Stimulated activated CD8-positive, alpha-beta memory T cell treated with anti-CD3 and anti-CD28 coated beads, Interleukin-12 subunit alpha, Interleukin-12 subunit beta, amount 100 ng/mL, for 24 hours (primary cell): ENCODE measurements around the gene KIAA1958.

Source experiments
- DNase-seq: peaks from one replicate; pipeline ENCODE4 v3.0.0-alpha.2; 2020; ENCODE audit errors: extremely low read depth

Gene KIAA1958

DNA sequence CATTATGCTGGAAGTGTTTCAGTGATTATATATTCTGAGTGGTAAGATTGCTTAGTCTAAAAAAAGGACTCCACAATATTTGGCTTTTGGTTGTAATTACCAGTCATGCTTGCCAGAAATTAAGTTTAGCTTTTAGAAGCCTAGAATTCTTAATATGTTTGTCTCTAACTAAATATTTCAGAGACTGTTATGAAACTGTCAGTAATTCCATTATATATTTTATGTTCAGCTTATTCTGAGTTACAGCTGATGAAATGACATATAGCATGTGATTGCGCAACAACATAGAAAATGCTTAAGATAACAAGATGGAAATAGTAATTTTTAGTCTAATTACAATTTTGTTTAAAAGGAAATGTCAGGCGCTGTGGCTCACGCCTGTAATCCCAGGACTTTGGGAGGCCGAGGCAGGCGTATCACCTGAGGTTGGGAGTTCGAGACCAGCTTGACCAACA is 44.2 kb downstream of the KIAA1958 start:
- no peak for DNase-seq

DNA sequence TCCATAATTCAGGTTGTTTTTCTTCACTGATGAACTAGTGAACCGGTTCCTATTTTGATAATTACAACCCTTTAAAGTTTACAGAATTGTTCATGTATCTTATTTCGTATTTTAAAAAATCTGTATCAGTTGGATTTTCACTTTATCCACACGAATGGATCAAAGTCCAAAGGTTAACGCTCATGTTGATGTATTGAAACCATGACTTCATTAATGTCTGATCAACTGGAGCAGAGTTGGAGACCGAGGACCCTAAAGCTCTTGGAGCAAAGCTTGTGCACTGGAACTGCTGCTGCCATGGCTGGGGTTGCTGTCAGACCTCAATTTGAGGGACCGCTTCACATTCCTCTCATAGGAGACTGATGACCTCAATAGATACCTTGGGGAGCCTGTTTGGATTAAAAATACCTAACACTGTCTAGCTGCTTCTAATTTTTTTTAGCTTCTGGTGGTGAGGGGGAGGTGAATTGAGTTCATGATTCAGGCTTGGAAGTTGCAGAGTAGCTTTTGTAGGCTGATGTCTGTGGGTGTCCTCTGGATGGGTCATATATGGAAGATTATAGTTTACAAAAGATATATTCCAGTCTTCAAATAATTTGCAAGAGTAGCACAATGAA is 45.1 kb downstream of the KIAA1958 start:
- no peak for DNase-seq

DNA sequence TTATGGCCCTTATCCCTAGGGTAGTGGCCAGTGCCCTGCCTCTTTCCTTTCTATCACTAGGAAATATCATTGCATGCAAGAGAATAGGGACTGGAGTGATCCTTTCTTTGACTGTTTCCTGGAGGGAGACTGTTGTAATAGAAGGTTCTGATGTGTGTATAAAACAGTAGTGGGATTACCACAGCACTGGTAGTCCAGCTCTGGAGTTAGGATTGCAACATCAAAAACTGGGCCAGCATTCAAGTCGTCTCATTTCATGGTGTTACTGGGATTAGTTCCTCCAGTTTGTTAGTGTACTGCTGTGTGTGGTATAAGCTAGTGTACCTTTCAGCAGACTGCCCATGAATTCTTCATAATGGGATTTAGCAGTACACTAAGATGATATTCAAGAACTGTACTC is 45.8 kb downstream of the KIAA1958 start:
- no peak for DNase-seq

DNA sequence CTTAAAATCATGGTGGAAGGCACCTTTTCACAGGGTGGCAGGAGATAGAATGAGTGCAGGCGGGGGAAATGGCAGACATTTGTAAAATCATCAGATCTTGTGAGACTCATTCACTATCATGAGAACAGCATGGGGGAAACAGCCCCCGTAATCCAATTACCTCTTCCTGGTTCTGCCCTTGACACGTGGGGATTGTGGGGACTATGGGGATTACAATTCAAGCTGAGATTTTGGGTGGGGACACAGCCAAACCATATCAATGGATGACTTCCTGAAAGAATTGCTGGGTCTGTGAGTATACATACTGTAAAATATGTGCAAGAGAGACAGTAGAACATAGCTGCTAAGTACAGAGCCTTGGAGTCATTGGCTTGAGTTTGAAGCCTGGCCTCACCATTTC is 47.0 kb downstream of the KIAA1958 start:
- DNase-seq: no peak

DNA sequence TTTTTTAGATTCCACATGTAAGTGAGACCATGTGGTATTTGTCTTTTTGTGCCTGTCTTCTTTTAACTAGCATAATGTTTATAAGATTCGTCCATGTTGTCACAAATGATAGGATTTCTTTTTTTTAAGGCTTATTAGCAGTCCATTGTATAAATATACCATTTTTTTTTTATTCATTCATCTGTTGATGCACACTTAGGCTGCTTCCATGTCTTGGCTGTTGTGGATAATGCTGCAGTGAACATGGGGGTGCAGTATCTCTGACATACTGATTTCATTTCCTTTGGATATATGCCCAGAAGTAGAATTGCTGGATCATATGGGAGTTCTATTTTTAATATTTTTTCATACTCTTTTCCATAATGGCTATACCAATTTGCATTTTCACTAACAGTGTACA is 48.7 kb downstream of the KIAA1958 start:
- DNase-seq: no peak

DNA sequence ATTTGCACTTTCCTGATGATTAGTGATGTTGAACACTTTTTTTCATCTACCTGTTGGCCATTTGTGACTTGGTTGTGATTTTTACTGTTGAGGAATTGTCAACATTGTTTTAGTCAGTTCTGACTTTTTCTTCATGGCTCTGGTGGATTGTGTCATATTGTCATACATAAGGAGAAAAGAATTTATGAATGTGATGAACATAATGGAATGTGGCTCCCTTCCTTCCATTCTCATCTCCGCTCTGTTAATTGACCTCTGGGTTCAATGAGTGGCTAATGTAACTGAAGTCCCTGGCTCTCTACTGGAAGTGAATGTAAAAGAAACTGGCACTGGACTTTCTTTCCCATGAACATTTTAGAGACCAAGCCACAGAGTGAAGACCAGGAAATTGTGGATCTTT is 49.2 kb downstream of the KIAA1958 start:
- DNase-seq: no peak

DNA sequence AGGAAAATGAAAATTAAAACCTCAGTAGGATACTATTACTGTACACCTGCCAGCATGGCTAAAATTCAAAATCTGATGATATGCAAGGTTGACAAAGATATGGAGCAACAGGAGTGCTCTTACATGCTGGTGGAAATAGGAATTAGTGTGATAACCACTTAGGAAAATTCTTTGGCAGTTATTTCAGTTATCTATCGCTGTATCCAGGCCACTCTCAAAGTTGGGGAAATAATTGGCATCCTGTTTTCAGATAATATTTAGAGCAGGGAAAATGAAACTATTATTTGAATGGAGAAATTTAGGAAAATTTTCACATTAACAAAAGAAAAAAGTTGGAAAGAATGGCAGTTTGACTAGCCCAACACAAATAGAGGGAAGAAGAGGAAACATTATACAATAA is 50.9 kb downstream of the KIAA1958 start:
- no peak for DNase-seq

DNA sequence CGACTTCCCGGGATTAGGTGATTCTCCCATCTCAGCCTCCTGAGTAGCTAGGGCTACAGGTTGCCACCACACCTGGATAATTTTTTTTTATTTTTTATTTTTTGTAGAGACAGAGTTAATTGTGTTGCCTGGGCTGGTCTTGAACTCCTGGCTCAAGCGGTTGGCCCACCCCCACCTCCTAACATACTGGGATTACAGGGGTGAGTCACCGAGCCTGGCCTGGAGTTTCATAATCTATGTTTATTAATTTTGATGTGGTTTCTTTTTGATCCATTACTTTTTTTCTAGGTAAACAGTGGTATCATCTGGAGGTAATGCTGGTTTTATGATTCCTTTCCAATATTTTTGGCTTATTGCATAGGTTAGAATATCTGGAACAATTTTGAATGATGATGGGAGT is 54.2 kb downstream of the KIAA1958 start:
- DNase-seq: no peak

DNA sequence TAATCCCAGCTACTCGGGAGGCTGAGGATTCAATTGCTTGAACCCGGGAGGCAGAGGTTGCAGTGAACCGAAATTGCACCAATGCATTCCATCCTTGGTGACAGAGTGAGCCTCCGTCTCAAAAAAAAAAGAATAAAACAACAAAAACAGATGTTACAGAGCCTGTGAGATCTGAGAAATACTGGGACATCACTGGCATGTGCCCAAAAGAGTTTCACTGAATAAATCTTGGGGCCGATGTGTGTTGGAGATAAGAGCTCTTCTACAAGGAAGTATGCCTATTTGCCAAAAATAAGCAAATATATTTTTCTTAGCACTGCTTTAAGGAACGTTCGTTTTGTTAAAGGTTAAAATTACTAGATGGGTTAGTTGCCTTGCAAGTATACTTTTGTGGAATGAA is 55.1 kb downstream of the KIAA1958 start:
- DNase-seq: no peak

DNA sequence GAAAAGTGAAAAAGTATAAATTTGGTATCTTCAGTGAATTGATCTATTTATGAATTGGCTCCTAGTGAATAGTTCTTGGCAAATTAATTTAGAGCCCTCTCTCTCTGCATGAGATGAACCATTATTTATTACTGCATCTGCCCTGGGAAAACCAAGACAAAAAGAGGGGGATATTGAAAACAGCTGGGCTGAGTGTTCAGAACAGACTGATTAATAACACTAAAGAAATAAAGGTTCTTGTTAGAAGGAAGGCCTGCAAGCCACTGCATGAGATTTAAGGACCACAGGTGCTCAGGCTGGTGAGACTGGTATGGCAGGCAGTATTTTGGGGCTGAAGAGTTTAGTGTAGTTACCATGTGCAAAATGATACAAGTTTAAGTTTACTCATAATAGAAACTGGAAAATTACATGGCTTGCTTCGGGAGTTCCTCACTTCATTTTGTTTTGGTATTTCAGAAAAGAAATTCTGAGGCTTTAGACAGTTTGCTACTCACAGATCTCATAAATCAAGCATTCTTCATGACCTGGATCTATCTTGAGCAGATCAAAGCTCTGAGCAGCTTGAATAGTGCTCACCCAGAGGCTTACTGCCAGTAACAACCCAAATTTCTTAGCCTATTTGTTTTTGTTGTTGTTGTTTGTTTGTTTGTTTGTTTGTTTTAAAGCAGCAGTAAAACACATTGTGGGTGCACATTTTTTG is 56.1 kb downstream of the KIAA1958 start:
- no peak for DNase-seq

DNA sequence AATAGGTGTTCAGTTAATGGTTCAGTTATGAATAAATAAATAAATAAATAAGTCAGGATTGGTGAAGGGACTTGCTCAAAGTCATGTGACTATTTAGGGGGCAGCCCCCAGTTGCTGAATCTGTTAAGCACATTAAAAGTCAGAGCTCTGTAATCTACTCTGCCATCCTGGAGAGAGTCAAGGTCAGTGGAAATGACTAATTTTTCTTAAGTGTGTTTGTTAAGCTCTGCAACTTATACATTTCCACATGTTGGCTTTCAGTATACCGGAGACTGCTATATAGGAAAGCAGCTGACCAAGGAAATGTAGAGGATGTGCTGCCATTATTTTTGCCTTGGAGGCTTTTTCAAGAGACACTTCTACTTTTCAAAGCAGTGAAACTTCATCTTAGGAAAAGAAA is 57.9 kb downstream of the KIAA1958 start:
- DNase-seq: no peak

DNA sequence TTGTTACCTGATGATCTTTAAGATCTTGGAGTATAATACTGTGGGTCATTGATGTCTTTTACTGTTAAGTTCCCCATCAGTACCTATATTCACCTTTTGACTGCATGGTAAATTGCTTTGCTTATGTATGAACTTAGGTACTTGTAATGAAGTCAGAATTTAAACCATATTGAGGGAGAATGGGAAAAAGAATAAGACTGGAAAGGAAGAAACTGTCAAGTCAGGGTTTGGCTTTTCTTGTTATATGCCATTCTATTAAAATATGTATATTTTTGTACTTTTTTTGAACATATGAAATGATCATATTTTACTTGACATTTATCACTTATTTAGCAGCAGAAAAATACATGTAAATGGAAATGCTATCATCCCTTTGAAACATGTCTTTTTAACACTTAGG is 58.6 kb downstream of the KIAA1958 start:
- no peak for DNase-seq

DNA sequence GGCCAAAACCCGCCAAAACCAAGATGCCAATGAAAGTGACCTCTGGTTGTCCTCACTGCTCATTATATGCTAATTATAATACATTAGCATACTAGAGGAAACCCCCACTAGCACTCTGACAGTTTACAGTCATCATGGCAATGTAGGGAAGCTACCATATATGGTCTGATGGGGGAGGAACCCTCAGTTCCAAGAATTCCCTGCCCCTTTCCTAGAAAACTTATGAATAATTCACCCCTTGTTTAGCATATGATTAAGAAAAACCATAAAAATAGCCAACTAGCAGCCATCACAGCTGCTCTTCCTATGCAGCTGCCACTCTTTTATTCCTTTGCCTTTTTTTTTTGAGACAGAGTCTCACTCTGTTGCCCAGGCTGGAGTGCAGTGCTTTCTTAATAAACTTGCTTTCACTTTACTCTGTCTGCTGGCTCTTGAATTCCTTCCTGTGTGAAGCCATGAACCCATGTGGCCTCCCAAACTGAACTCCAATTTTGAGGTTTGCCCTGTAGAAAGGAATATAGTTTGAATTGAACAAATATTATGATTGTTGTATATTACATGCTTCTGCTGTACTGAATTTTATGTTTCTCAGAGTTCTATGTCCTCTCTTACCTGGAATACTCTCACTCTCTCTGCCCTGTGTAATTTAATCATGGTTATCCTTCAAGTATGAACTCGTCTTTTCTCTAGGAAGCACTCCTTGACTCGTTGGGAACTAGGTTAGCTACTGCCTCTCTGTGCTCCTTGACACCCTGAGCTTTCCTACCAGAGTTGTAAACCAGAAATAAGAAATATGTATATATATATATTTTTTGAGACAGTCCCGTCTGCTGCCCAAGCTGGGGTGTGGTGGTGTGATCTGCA is 59.8 kb downstream of the KIAA1958 start:
- no peak for DNase-seq

DNA sequence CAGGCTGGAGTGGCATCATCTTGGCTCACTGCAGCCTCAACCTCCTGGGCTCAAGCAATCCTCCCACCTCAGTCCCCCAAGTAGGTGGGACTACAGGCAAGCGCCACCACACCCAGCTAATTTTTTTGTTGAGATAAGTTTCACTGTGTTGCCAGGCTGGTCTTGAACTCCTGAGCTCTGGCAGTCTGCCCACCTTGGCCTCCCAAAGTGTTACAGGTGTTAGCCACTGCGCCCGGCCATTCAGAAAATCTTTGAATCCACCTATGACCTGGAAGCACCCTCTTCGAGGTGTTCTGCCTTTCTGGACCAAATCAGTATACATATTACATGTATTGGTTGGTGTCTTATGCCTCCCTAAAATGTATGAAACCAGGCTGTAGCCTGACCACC is 61.4 kb downstream of the KIAA1958 start:
- DNase-seq: no peak

DNA sequence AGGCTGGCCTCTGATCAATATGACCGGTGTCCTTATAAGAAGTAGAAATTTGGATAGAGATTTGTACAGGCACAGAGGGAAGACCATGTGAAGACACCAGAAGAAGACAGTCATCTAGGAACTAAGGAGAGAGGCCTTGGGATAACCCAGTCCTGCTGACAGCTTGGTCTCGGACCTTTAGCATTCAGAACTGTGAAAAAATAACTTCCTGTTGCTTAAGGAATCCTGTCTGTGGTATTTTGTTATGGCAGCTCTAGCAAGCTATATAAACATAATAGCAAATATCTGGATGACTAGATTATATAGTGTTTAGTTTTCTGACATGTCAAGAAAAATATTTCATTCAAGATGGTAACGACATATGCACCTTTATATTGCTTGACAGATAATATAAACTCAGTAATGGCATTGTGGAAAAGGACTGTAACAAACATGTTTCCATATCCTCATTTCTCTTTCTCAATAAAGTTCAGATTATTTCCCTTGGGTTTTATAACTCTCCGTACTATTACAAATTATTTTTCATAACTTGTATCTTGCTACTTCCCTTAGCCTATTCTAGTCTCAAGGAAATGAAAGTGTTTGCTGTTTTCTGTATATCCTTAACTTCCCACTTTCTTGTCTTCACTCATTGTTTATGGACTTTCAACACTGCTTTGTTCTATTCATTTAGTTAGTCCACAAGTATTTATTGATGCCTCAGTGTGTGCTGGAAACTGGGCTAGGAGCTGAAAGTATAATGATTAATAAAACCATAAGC is 62.4 kb downstream of the KIAA1958 start:
- no peak for DNase-seq

DNA sequence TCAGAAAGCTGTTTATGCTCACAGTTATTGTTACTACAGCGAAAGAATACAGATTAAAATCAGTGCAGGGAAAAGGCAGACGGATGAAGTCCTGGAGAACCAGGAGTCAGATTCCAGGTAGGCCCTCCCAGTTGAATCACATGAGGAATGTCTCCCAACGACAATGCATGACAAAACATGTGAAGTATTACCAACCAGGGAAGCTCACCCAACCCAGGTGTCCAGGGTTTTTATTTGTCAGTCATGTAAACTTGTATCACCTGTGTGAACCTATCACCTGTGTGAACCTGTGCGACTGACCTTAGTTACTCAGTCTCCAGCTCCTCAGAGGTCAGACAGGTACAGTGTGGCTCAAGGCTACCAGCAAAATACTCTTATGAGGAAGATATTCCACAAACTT is 63.9 kb downstream of the KIAA1958 start:
- DNase-seq: no peak

DNA sequence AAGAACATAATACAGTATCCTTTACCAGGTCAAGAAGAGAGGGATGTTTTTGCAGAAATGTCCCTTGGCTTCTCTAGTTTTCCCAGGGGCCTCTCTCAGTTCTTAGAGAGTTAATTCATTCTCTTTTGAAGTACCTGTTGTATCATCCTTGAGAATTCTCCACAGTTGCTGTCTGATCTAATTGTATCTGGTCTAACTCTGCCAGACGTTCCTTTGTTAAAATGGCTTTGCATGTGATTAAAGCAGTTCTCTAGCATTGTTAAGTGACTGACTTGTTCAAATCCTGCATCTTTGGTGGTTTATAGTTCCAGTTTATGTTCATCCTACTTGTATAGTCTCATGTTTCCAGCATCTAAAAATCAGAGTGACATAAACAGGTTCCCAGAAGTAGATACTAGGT is 65.0 kb downstream of the KIAA1958 start:
- DNase-seq: no peak

DNA sequence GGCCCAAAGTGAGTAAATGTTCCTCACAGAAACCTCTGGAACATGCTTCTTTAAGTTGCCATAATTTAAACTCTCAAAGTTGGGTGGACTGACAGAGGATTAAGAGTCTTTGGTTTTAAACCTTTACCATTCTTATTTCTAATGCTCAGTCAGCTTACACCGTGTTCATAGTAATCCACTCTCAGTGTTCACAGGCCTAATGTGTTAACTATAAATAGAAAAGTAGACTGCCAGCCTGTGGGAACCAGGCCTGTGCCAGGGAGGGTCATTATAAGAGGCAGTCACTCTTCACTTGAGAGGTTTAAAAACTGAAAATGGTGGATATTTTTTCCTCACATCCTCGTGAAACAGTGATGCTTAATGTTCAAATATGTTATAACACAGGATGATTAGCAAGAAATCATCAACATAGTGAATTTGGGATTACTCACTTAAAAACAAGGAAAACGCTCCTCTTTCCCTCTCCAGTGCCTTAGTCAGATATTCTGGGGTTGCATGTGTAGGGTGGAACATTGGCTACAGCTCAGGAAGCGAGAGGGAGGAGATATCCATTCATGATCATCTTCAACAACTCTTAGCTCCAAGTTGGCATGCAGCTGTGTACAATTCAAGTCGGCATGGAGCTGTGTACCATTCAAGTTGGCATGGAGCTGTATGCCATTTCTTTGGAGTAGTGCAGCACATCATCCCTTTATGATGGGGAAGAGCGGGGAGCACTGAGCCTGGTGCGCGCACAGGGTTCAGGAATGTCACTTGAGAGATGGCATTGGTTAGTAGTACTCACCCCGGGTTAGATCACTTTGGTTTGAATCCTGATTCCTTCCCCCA is 65.8 kb downstream of the KIAA1958 start:
- no peak for DNase-seq

DNA sequence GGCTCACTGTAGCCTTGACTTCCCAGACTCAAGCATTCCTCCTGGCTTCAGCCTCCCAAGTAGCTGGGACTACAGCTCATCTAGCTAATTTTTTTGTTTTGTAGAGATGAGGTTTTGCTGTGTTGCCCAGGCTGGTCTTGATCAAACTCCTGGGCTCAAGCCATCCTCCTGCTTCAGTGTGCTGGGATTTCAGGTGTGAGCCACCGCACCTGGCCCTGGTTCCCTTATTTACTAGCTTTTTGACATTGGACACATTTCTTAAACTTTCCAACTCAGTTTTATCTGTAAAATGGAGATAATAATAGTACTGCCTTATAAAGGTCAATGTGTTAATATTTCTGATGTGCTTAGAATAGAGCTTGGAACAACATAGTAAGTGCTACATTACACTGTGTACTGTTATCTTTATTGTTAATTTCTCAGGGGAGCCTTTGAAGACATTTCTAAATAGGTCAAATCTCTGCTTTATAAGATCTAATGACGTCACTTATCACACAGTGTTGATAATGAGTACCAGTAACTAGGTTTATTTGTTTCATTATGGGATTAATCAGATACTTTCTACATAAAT is 66.7 kb downstream of the KIAA1958 start:
- DNase-seq: no peak

DNA sequence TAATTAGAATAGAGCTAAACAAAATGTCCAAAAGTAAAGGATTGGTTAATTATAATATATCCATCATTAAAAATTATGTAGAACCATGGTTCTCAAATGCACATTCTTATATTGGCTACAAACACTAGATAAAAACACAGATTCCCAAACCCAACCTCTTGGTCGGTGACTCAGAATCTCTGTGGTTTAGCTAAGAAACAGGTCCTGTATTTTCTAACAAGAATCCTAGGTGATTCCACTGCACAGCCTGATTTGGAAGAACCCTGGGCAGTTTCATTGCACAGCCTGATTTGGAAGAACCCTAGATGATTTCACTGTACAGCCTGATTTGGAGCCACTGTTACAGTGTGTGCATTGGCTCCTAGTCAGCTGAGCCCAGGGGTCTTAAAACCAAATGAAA is 67.9 kb downstream of the KIAA1958 start:
- DNase-seq: no peak

DNA sequence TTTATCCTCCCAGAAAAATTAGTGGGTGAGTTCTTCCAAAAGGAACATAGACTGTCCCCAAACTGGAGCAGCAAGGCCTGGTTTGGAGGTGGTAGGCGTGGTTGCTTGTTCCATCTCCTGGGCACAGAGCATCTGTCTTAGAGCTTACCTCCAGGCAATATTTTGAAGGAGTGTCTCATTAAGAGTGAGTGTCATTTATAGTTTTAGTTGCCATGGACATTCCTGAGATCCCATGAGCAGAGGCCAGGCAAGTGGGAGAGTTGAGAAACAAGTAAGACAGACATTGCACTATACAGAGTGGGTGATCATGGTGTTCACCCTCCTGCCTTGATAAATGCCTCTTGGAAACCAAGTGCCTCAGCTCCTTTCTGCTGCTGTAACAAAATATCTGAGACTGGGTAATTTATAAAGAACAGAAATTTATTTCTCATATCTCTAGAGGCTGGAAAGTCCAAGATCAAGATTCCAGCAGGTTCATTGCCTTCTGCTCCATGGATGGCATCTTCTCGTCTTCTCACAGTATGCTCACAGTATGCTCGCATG is 68.5 kb downstream of the KIAA1958 start:
- DNase-seq: no peak
